OCI-LY1 (cell line): ENCODE measurements around the gene SNPH.

ENCODE experiments used
- H2AFZ ChIP-seq: fragments of 200-600 bp; sonication (generic), shearing (Covaris generic); 2 replicates; pipeline ENCODE4 v1.6.0; 2014; ENCODE audit warnings: antibody characterized with exemption, mild to moderate bottlenecking, low read length
- H3F3A ChIP-seq: fragments of 200-600 bp; sonication (generic), shearing (Covaris generic); 2 replicates; pipeline ENCODE4 v1.6.0; 2014; ENCODE audit warnings: mild to moderate bottlenecking, antibody characterized with exemption, low read length, moderate library complexity; ENCODE audit not compliant: insufficient read depth
- H3K27ac ChIP-seq: fragments of 200-600 bp; sonication (generic); 2 replicates; pipeline ENCODE4 v1.5.1; 2014; ENCODE audit warnings: low read length, mixed run types, mild to moderate bottlenecking, low read depth; ENCODE audit not compliant: poor library complexity, severe bottlenecking
- H3K27me3 ChIP-seq: fragments of 200-600 bp; sonication (generic); 2 replicates; pipeline ENCODE4 v1.6.0; 2014; ENCODE audit warnings: antibody characterized with exemption, mild to moderate bottlenecking, low read length, moderate library complexity; ENCODE audit not compliant: insufficient read depth
- H3K36me3 ChIP-seq: fragments of 200-600 bp; sonication (generic); 2 replicates; pipeline ENCODE4 v1.6.1; 2014; ENCODE audit warnings: mild to moderate bottlenecking, antibody characterized with exemption, low read length, moderate library complexity, mixed read lengths; ENCODE audit not compliant: insufficient read depth
- H3K4me1 ChIP-seq: fragments of 200-600 bp; sonication (generic); 2 replicates; pipeline ENCODE4 v1.5.1; 2014; ENCODE audit warnings: mild to moderate bottlenecking, low read length, moderate library complexity; ENCODE audit not compliant: insufficient read depth, severe bottlenecking
- H3K4me2 ChIP-seq: fragments of 200-600 bp; sonication (generic), shearing (Covaris generic); 2 replicates; pipeline ENCODE4 v1.6.1; 2014; ENCODE audit warnings: low read length
- H3K4me3 ChIP-seq: fragments of 200-600 bp; sonication (generic); 2 replicates; pipeline ENCODE4 v1.5.1; 2014; ENCODE audit warnings: low read length, low read depth, mild to moderate bottlenecking, mixed read lengths; ENCODE audit not compliant: poor library complexity, severe bottlenecking
- H3K79me2 ChIP-seq: fragments of 200-600 bp; shearing (Covaris generic); 2 replicates; pipeline ENCODE4 v1.6.1; 2016; ENCODE audit warnings: mixed run types, low read length, mixed read lengths; ENCODE audit not compliant: insufficient read depth
- H3K9ac ChIP-seq: fragments of 200-600 bp; sonication (generic), shearing (Covaris generic); 2 replicates; pipeline ENCODE4 v1.6.1; 2014; ENCODE audit warnings: mild to moderate bottlenecking, low read length, mixed read lengths
- H3K9me2 ChIP-seq: fragments of 200-600 bp; sonication (generic), shearing (Covaris generic); 2 replicates; pipeline ENCODE4 v1.6.1; 2014; ENCODE audit warnings: low read depth, mild to moderate bottlenecking, low read length, mixed read lengths
- H3K9me3 ChIP-seq: fragments of 200-600 bp; shearing (Covaris generic); 2 replicates; pipeline ENCODE4 v1.6.1; 2014; ENCODE audit warnings: low read length, mixed read lengths
- H4K20me1 ChIP-seq: fragments of 200-600 bp; sonication (generic), shearing (Covaris generic); 2 replicates; pipeline ENCODE4 v1.6.0; 2016; ENCODE audit warnings: mild to moderate bottlenecking, low read length; ENCODE audit not compliant: insufficient read depth
- CTCF ChIP-seq: fragments of 200-600 bp; sonication (generic), shearing (Covaris generic); IDR thresholded peaks from 2 replicates; pipeline ENCODE4 v1.5.1; 2017; ENCODE audit warnings: mild to moderate bottlenecking, antibody characterized with exemption, low read length, moderate library complexity, mixed read lengths
- EZH2 ChIP-seq: fragments of 200-600 bp; sonication (generic), shearing (Covaris generic); IDR thresholded peaks from 2 replicates; pipeline ENCODE4 v1.8.0; 2017; ENCODE audit warnings: borderline replicate concordance, mixed run types, mild to moderate bottlenecking, antibody characterized with exemption, low read length, moderate library complexity, mixed read lengths

The SNPH gene

GRCh38 chr20:1310506-1311190 is 44.6 kb downstream of the SNPH start:
- peaks cover 5% of the 10 kb centered on the region; the same call in 1 of the 2 replicates for H3K27me3 ChIP-seq
- no peak overlapping the region for H3K27ac ChIP-seq
- H3K9ac ChIP-seq, result no peak overlapping the region
- H3K79me2 ChIP-seq, result no peaks in the 10 kb centered on the region
- no peaks in the 10 kb centered on the region for H3K9me2 ChIP-seq
- no peak for TF ChIP-seq CTCF
- no peak for TF ChIP-seq EZH2
- no peaks in the 10 kb centered on the region for H3K36me3 ChIP-seq
- H3F3A ChIP-seq, result no peaks in the 10 kb centered on the region
- no peaks in the 10 kb centered on the region for H3K9me3 ChIP-seq
- no peaks in the 10 kb centered on the region for H3K4me1 ChIP-seq
- H2AFZ ChIP-seq, result no peak overlapping the region
- no peaks in the 10 kb centered on the region for H4K20me1 ChIP-seq
- no peak overlapping the region for H3K4me3 ChIP-seq
- no peak overlapping the region for H3K4me2 ChIP-seq

GRCh38 chr20:1312308-1312707 is 46.2 kb downstream of the SNPH start:
- Histone ChIP-seq H3K27me3 (peaks cover 5% of the 10 kb centered on the region; the same call in 1 of the 2 replicates), H3K9ac (no peak overlapping the region), H3K36me3 (no peaks in the 10 kb centered on the region), H3K27ac (no peak overlapping the region), H3K9me2 (no peaks in the 10 kb centered on the region), H3F3A (no peaks in the 10 kb centered on the region), H3K4me2 (no peak overlapping the region), H3K4me1 (no peaks in the 10 kb centered on the region), H3K79me2 (no peaks in the 10 kb centered on the region), H4K20me1 (no peaks in the 10 kb centered on the region), H3K4me3 (no peak overlapping the region), H3K9me3 (no peaks in the 10 kb centered on the region), H2AFZ (no peak overlapping the region)
- TF ChIP-seq CTCF, result no peak
- TF ChIP-seq EZH2, result no peak

GRCh38 chr20:1312904-1313235 is 46.8 kb downstream of the SNPH start:
- Histone ChIP-seq H3K4me1 (no peaks in the 10 kb centered on the region), H3K9me2 (no peaks in the 10 kb centered on the region), H3K4me2 (no peak overlapping the region), H3K9me3 (no peaks in the 10 kb centered on the region), H3K27me3 (peaks cover 5% of the 10 kb centered on the region; the same call in 1 of the 2 replicates), H3K4me3 (no peak overlapping the region), H3K79me2 (no peaks in the 10 kb centered on the region), H3F3A (no peaks in the 10 kb centered on the region), H3K36me3 (no peaks in the 10 kb centered on the region), H4K20me1 (no peaks in the 10 kb centered on the region), H3K9ac (no peak overlapping the region), H3K27ac (no peak overlapping the region), H2AFZ (no peak overlapping the region)
- no peak for TF ChIP-seq CTCF
- no peak for TF ChIP-seq EZH2
